SK-N-SH (cell line): Measurements from ENCODE around the gene MYO16. TPM values are rescaled to one million over a fixed set of nuclear protein-coding genes. Genes with fewer than 3 reads are reported as not detected.

ENCODE experiments used
- CTCF ChIA-PET: fragments of 300-600, 350-600 bp; formaldehyde crosslinking; extraction: SDS; loops from one replicate; lab custom pipeline; 2021; lab: Yijun Ruan, JAX
- POLR2A ChIA-PET: fragments of 350-600 bp; sonication (Branson Sonifier 250); formaldehyde crosslinking; extraction: SDS; loops from one replicate; lab custom pipeline; 2020; ENCODE audit warnings: antibody characterized with exemption, inconsistent platforms; lab: Yijun Ruan, JAX
- DNase-seq: peaks from one replicate; pipeline ENCODE4 v3.0.0; 2012
- H2AFZ ChIP-seq: fragments of 200-600 bp; sonication (generic); 2 replicates; pipeline ENCODE4 v1.8.1; 2016; ENCODE audit warnings: antibody characterized with exemption, mild to moderate bottlenecking, low read depth
- H3F3A ChIP-seq: fragments of 200-600 bp; sonication (generic); replicated peaks from 2 replicates; pipeline ENCODE3; 2016; ENCODE audit warnings: antibody characterized with exemption, mild to moderate bottlenecking; ENCODE audit not compliant: insufficient read depth
- H3K27ac ChIP-seq, 2 experiments: fragments of 200-500 bp in 1 of 2; fragments of 200-600 bp in 1 of 2; sonication (Bioruptor generic) in 1 of 2; sonication (generic), shearing (Covaris generic) in 1 of 2; 2 replicates each; pipeline versions ENCODE4 v1.5.1 to v1.6.1; 2014 to 2016; ENCODE audit warnings: low read depth in 2 of 2, inconsistent platforms in 1 of 2, low read length in 1 of 2, mild to moderate bottlenecking in 1 of 2, mixed read lengths in 1 of 2
- H3K27me3 ChIP-seq: fragments of 200-600 bp; sonication (generic), shearing (Covaris generic); 2 replicates; pipeline ENCODE4 v1.6.1; 2016; ENCODE audit warnings: mixed run types; ENCODE audit not compliant: insufficient read depth
- H3K36me3 ChIP-seq, 2 experiments: fragments of 200-500 bp in 1 of 2; fragments of 200-600 bp in 1 of 2; sonication (Bioruptor generic) in 1 of 2; sonication (generic) in 1 of 2; replicated peaks in 1 of 2; 2 replicates each; pipeline versions ENCODE3 to v1.5.1; 2014 to 2016; ENCODE audit warnings: low read length in 1 of 2, mild to moderate bottlenecking in 1 of 2; ENCODE audit not compliant: insufficient read depth in 2 of 2, control insufficient read depth in 1 of 2
- H3K4me1 ChIP-seq, 2 experiments: fragments of 200-500 bp in 1 of 2; fragments of 200-600 bp in 1 of 2; sonication (Bioruptor generic) in 1 of 2; sonication (generic), shearing (Covaris generic) in 1 of 2; 2 replicates each; pipeline versions ENCODE4 v1.5.1 to v1.6.1; 2014 to 2016; ENCODE audit warnings: low read depth in 1 of 2, low read length in 1 of 2, mixed run types in 1 of 2; ENCODE audit not compliant: insufficient read depth in 2 of 2, control insufficient read depth in 1 of 2
- H3K4me2 ChIP-seq: fragments of 200-600 bp; sonication (generic), shearing (Covaris generic); 2 replicates; pipeline ENCODE4 v1.6.1; 2017; ENCODE audit warnings: mixed run types
- H3K4me3 ChIP-seq, 2 experiments: fragments of 200-500 bp in 1 of 2; fragments of 200-600 bp in 1 of 2; sonication (Bioruptor generic) in 1 of 2; sonication (generic), shearing (Covaris generic) in 1 of 2; 2 replicates each; pipeline versions ENCODE4 v1.5.1 to v1.8.1; 2014 to 2016; ENCODE audit warnings: low read depth in 2 of 2, inconsistent platforms in 1 of 2, low read length in 1 of 2, mild to moderate bottlenecking in 1 of 2, mixed read lengths in 1 of 2, moderate library complexity in 1 of 2
- H3K79me2 ChIP-seq: fragments of 200-600 bp; sonication (generic); 2 replicates; pipeline ENCODE4 v1.8.1; 2017; ENCODE audit warnings: mild to moderate bottlenecking; ENCODE audit not compliant: insufficient read depth
- H3K9ac ChIP-seq: fragments of 200-600 bp; sonication (generic); 2 replicates; pipeline ENCODE4 v1.6.1; 2017; ENCODE audit warnings: mixed run types
- H3K9me2 ChIP-seq: fragments of 200-600 bp; sonication (generic); 2 replicates; pipeline ENCODE4 v1.6.1; 2017; ENCODE audit warnings: mixed run types
- H3K9me3 ChIP-seq: fragments of 200-600 bp; sonication (generic); 2 replicates; pipeline ENCODE4 v1.6.1; 2017; ENCODE audit warnings: mixed run types, mild to moderate bottlenecking, moderate library complexity
- H4K20me1 ChIP-seq: fragments of 200-600 bp; sonication (generic); 2 replicates; pipeline ENCODE4 v1.6.1; 2017; ENCODE audit warnings: mild to moderate bottlenecking, mixed run types; ENCODE audit not compliant: insufficient read depth
- FOSL2 ChIP-seq: IDR thresholded peaks from 2 replicates; pipeline ENCODE4 v1.4.0; 2012; ENCODE audit warnings: low read depth, mild to moderate bottlenecking, moderate library complexity, borderline replicate concordance
- GATA2 ChIP-seq: sonication (generic); formaldehyde crosslinking; IDR thresholded peaks from 2 replicates; pipeline ENCODE4 v1.5.0; 2020; ENCODE audit warnings: mild to moderate bottlenecking, missing genetic modification reagents
- MEF2A ChIP-seq: IDR thresholded peaks from 2 replicates; pipeline ENCODE4 v1.4.0; 2012; ENCODE audit warnings: low read depth, borderline replicate concordance
- MXI1 ChIP-seq: IDR thresholded peaks from 2 replicates; pipeline ENCODE4 v1.6.1; 2012; ENCODE audit warnings: mild to moderate bottlenecking, low read depth, low read length, improper control_type of control experiment
- NFIC ChIP-seq: IDR thresholded peaks from 2 replicates; pipeline ENCODE4 v1.4.0; 2012; ENCODE audit warnings: borderline replicate concordance
- NRF1 ChIP-seq: IDR thresholded peaks from 2 replicates; pipeline ENCODE4 v1.6.1; 2012; ENCODE audit warnings: low read depth, mild to moderate bottlenecking, low read length
- RFX5 ChIP-seq: IDR thresholded peaks from 2 replicates; pipeline ENCODE4 v1.6.1; 2012; ENCODE audit warnings: mild to moderate bottlenecking, improper control_type of control experiment, low read length
- SIN3A ChIP-seq: IDR thresholded peaks from 2 replicates; pipeline ENCODE4 v1.6.1; 2012; ENCODE audit warnings: low read depth, mild to moderate bottlenecking, low read length, moderate library complexity, borderline replicate concordance
- TAF1 ChIP-seq: IDR thresholded peaks from 2 replicates; pipeline ENCODE4 v1.6.1; 2012; ENCODE audit warnings: low read depth, mild to moderate bottlenecking, low read length, moderate library complexity, borderline replicate concordance
- WGBS: methylation state at CpG from one replicate; pipeline ENCODE4 v1.1.6; 2017; ENCODE audit warnings: low lambda C conversion rate; 5-methylcytosine and 5-hydroxymethylcytosine counted together
- polyA plus RNA-seq, 3 experiments: library from polyadenylated mRNA; depleted of rRNA; stranded (reverse); fragments of >200 nt; gene quantifications; 2 replicates each; pipeline ENCODE4 v1.2.3, GENCODE V29; 2012
- TF ChIP-seq, protein P1 (sequence below): fragments of 200-600 bp; sonication (generic); IDR thresholded peaks from 2 replicates; pipeline ENCODE4 v1.6.1; 2017; ENCODE audit warnings: antibody characterized with exemption, mild to moderate bottlenecking, moderate library complexity
- TF ChIP-seq, protein P2 (sequence below): IDR thresholded peaks from 2 replicates; pipeline ENCODE4; 2012
- TF ChIP-seq, protein P3 (sequence below): IDR thresholded peaks from 2 replicates; pipeline ENCODE4 v1.6.1; 2012; ENCODE audit warnings: mild to moderate bottlenecking, low read depth, low read length, moderate library complexity
- TF ChIP-seq, protein P4 (sequence below): fragments of 150-350 bp; IDR thresholded peaks from 2 replicates; pipeline ENCODE4 v1.6.1; 2016; ENCODE audit warnings: mild to moderate bottlenecking, low read depth, low read length

The MYO16 gene
- polyA plus RNA-seq, 1 of the 3 experiments (the other 2 are of a cell fraction), result 0.07 TPM

DNA sequence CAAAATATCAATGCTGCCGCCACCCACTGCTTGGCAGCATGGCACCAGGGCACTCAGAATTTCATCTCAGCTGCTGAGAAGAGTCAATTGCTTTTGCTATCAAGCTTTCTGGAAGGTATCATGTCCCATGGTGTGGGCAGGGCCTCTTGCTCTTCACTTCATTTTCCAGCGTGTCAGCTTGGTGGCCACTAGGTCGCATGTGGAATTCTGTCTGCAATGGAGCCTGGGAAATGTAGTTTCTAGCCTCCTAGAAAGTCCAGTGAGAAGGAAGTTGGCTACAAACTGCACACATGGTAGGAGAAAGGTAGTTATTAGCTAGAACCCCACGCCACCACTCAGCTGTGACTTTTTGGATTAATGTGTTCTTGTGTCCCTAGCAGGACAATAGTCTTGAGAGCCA lies 105.3 kb downstream of the MYO16 start:
- H3K9me3 ChIP-seq, result no peaks in the 10 kb centered on the region
- H3K27ac ChIP-seq, result no peak overlapping the region
- H3K4me3 ChIP-seq, result no peak overlapping the region
- TF ChIP-seq MXI1, result no peak
- no peak for TF ChIP-seq SIN3A
- no peak for DNase-seq
- H3K79me2 ChIP-seq, result no peaks in the 10 kb centered on the region
- no peaks in the 10 kb centered on the region for H3K36me3 ChIP-seq
- ChIA-PET CTCF (no interaction called here), POLR2A (no interaction called here)
- H3K4me1 ChIP-seq, result no peaks in the 10 kb centered on the region; a peak in 1 of 4 replicates
- WGBS, result 39% methylated on average over 3 of the region's 4 CpGs
- H3F3A ChIP-seq, result no peaks in the 10 kb centered on the region
- no peaks in the 10 kb centered on the region for H3K27me3 ChIP-seq
- no peak overlapping the region for H2AFZ ChIP-seq
- H3K9me2 ChIP-seq, result no peaks in the 10 kb centered on the region
- no peak overlapping the region for H3K9ac ChIP-seq
- H3K4me2 ChIP-seq, result no peak overlapping the region
- H4K20me1 ChIP-seq, result no peaks in the 10 kb centered on the region

DNA sequence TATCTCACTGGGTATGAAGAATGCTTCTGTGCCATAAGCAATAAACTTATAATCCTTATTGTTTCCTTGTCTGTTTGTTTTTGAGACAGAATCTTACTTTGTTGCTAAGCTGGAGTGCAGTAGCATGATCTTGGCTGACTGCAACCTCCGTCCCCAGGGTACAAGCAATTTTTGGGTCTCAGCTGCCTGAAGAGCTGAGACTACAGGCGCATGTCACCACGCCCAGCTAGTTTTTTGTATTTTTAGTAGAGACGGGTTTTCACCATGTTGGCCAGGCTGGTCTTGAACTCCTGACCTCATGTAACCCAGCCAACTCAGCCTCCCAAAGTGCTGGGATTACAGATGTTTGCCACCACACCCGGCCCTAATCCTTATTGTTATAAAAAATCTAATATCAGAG lies 112.5 kb downstream of the MYO16 start:
- Histone ChIP-seq H3K4me1 (no peaks in the 10 kb centered on the region), H4K20me1 (no peaks in the 10 kb centered on the region), H3K27ac (no peak overlapping the region), H3F3A (no peaks in the 10 kb centered on the region), H2AFZ (no peak overlapping the region), H3K79me2 (no peaks in the 10 kb centered on the region), H3K36me3 (no peaks in the 10 kb centered on the region), H3K9me2 (no peaks in the 10 kb centered on the region), H3K9ac (no peak overlapping the region), H3K4me3 (no peak overlapping the region), H3K4me2 (no peak overlapping the region), H3K27me3 (no peaks in the 10 kb centered on the region), H3K9me3 (no peaks in the 10 kb centered on the region)
- WGBS, result 39% methylated on average over 5 of the region's 5 CpGs
- no peak for DNase-seq
- ChIA-PET POLR2A (no interaction called here), CTCF (interaction anchor here (0.6 kb wide), 1 partner anchor 1372 kb away, joined by 3 read pairs; no protein-coding TSS in a partner anchor)
- no peak for TF ChIP-seq MEF2A
- TF ChIP-seq TAF1, result no peak
- no peak for TF ChIP-seq RFX5
- no peak for TF ChIP-seq GATA2 (CRISPR knock-in tag)
- TF ChIP-seq, protein P1, sequence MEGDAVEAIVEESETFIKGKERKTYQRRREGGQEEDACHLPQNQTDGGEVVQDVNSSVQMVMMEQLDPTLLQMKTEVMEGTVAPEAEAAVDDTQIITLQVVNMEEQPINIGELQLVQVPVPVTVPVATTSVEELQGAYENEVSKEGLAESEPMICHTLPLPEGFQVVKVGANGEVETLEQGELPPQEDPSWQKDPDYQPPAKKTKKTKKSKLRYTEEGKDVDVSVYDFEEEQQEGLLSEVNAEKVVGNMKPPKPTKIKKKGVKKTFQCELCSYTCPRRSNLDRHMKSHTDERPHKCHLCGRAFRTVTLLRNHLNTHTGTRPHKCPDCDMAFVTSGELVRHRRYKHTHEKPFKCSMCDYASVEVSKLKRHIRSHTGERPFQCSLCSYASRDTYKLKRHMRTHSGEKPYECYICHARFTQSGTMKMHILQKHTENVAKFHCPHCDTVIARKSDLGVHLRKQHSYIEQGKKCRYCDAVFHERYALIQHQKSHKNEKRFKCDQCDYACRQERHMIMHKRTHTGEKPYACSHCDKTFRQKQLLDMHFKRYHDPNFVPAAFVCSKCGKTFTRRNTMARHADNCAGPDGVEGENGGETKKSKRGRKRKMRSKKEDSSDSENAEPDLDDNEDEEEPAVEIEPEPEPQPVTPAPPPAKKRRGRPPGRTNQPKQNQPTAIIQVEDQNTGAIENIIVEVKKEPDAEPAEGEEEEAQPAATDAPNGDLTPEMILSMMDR, result no peak
- TF ChIP-seq NRF1, result no peak
- no peak for TF ChIP-seq FOSL2
- TF ChIP-seq, protein P2, sequence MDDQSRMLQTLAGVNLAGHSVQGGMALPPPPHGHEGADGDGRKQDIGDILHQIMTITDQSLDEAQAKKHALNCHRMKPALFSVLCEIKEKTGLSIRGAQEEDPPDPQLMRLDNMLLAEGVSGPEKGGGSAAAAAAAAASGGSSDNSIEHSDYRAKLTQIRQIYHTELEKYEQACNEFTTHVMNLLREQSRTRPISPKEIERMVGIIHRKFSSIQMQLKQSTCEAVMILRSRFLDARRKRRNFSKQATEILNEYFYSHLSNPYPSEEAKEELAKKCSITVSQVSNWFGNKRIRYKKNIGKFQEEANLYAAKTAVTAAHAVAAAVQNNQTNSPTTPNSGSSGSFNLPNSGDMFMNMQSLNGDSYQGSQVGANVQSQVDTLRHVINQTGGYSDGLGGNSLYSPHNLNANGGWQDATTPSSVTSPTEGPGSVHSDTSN, result no peak
- no peak for TF ChIP-seq NFIC
- TF ChIP-seq, protein P3, sequence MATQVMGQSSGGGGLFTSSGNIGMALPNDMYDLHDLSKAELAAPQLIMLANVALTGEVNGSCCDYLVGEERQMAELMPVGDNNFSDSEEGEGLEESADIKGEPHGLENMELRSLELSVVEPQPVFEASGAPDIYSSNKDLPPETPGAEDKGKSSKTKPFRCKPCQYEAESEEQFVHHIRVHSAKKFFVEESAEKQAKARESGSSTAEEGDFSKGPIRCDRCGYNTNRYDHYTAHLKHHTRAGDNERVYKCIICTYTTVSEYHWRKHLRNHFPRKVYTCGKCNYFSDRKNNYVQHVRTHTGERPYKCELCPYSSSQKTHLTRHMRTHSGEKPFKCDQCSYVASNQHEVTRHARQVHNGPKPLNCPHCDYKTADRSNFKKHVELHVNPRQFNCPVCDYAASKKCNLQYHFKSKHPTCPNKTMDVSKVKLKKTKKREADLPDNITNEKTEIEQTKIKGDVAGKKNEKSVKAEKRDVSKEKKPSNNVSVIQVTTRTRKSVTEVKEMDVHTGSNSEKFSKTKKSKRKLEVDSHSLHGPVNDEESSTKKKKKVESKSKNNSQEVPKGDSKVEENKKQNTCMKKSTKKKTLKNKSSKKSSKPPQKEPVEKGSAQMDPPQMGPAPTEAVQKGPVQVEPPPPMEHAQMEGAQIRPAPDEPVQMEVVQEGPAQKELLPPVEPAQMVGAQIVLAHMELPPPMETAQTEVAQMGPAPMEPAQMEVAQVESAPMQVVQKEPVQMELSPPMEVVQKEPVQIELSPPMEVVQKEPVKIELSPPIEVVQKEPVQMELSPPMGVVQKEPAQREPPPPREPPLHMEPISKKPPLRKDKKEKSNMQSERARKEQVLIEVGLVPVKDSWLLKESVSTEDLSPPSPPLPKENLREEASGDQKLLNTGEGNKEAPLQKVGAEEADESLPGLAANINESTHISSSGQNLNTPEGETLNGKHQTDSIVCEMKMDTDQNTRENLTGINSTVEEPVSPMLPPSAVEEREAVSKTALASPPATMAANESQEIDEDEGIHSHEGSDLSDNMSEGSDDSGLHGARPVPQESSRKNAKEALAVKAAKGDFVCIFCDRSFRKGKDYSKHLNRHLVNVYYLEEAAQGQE, result no peak
- TF ChIP-seq, protein P4, sequence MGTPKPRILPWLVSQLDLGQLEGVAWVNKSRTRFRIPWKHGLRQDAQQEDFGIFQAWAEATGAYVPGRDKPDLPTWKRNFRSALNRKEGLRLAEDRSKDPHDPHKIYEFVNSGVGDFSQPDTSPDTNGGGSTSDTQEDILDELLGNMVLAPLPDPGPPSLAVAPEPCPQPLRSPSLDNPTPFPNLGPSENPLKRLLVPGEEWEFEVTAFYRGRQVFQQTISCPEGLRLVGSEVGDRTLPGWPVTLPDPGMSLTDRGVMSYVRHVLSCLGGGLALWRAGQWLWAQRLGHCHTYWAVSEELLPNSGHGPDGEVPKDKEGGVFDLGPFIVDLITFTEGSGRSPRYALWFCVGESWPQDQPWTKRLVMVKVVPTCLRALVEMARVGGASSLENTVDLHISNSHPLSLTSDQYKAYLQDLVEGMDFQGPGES, result no peak
